Umbilical cord (tissue), 2 donors: ENCODE results near the gene PLA2G2F. TPM values are rescaled to one million over a fixed set of nuclear protein-coding genes. Genes with fewer than 3 reads are reported as not detected.

Source experiments
- DNase-seq: peaks from one replicate; pipeline ENCODE4 v3.0.0-alpha.2; 2015; ENCODE audit warnings: low spot score
- total RNA-seq: library from RNA; depleted of rRNA; stranded (reverse); fragments of >200 nt; gene quantifications from one replicate; pipeline ENCODE4 v1.2.3, GENCODE V29; 2014; ENCODE audit warnings: low replicate concordance; ENCODE audit not compliant: insufficient read depth

PLA2G2F gene
- total RNA-seq, 1 donor from 2014 or later: 1.2 TPM

- no peak for DNase-seq
Measured at GRCh38 chr1:20142001-20142710, 3.0 kb downstream of the PLA2G2F start.

DNA sequence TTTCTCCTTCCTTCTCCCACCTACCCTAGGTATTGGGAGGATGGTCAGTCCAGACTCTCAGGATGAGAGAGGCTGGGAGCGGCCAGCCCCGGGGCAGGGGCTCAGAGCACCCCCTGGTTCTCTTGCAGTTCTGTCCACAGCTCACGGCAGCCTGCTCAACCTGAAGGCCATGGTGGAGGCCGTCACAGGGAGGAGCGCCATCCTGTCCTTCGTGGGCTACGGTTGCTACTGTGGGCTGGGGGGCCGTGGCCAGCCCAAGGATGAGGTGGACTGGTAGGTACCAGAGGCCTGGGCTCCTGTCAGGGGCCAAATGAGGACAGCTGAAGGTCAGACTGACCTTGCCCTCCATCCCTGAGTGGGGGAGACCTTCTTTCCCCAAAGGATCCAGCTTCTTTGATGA, 4.2 kb downstream of the PLA2G2F start:
- no peak for DNase-seq

DNA sequence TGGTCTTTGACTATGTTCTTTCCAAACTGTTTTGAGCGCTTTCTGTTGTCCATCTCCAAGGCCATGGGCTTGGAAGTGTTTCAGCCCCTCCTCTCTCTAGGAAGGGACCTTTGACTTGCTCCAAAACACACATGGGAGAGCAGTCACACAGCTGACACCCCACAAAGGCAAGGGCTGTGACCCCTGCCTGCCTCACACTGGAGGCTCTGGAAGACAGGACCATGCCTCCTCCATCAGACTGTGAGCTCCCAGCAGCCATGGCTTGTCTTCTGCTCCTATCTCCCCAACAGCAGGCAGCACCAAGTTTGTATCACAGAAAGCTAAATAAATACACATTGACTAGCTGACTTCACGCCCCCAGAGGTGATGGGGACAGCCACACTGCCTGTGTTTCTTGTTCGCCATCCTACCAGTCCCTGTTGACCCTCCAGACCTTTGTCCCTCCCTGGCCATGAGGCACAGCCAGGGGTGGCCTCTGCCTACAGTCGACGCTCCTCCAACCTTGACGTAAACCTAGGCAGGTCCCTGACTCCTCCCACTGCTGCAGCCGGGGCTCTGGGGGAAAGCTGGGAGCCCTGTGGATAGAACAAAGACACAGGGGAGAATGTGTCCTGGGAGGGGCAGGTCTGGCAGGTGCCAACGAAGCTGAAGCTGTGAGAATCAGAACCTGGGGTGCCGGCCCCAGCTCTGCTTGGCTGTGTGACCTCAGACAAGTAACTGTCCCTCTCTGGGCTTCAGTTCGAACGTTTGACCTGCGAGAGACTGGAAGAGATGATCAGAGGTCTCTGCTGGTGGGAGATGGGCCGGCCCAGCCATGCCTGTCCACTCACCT, 4.8 kb downstream of the PLA2G2F start:
- DNase-seq: no peak

GRCh38 chr1:20147846-20148570, 8.9 kb downstream of the PLA2G2F start:
- DNase-seq: no peak

DNA sequence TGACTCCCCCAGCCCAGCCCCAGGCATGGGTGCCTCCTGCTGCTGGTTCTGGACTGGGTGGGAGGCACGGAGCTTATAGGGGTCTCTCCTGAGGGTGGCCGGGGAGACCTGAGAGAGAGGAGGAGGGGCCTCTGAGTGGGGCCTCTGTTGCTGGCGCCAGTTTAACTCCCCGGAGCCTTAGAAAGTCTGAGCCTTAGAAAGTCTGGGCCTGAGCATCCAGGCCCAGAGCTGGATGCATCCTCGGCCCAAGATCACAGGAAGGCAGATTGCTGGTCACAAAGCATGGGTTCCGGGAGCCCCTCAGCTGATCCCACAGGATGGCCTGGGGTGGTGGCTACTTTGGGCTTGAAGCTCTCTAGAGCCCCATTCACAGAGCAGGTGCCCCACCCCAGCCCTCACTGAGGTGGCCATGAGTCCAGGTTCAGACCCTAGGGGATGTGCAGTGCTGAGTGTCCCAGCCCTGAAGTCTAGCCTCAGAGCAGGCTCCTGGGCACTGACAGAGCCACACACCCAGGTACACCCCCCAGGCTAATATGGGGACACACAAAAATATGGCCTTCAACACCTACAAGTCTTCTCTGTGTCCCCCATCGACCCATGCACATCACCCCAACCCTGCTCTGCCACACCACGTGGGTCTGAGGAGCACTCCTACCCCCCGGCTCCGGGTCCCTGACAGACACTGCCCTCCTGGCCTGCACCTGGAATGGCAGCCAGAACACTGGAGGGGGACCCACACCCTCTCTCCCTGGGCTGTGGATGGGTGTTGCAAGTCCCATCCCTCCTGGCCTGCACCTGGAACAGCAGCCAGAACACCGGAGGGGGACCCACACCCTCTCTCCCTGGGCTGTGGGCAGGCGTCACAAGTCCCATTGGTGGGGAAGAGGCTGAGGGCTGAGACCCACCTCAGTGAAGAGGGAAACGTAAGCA, 9.7 kb downstream of the PLA2G2F start:
- DNase-seq: no peak

DNA sequence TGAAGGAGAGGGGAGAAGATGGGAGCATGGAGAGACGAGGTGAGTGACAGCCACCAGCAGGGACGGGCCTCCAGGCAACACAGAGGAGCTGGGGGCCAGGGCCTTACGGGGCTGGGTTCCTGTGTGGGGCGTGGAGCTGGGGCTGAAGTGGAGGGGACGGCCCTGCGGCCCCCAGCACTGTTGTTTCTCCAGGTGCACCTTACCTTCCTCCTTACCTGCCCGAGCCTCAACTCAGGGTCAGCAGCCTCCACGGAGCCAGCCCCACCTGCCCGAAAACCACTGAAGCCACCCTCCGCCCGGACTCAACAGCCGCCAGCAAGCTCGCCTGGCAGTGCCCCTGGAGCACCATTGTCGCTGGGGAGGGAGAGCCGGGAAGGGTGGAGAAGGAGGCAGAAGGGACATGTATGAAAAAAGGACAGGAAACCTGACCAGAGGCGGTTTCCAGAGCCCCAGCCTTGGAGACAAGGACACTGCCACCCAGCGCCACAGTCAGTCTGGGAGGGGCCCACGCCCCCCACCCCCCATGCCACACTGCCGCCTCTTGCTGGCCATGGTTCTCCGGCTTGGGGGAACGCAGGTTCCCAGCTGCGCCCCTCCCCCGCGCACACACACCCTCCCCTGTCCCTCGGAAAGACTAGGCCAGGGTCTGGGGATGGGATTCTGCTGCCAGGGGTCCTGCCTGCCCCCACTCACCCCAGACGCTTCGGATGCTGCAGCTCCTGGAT, 10.6 kb downstream of the PLA2G2F start:
- DNase-seq: no peak

- no peak for DNase-seq
Measured at GRCh38 chr1:20150326-20150705, 11.2 kb downstream of the PLA2G2F start.

DNA sequence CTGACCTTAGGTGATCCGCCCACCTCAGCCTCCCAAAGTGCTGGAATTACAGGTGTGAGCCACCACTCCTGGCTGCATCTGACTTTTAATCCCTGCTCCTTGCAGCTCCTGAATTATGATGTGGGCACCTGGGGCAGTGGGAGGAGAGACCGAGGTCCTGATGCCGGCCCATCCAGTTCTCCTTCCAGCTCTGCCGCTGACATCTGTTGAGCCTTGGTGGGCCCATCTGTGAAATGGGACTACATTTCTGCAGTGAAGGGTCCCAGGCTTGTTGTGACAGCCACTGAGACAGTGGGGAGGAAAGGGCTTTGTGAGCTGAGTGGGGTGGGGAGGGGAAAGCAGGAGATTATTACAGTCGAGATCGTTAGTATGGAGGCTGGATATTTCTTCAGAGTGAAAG, 11.8 kb downstream of the PLA2G2F start:
- DNase-seq: no peak

- DNase-seq: peak; percentile 81
Measured at GRCh38 chr1:20151906-20152598, 12.9 kb downstream of the PLA2G2F start.

DNA sequence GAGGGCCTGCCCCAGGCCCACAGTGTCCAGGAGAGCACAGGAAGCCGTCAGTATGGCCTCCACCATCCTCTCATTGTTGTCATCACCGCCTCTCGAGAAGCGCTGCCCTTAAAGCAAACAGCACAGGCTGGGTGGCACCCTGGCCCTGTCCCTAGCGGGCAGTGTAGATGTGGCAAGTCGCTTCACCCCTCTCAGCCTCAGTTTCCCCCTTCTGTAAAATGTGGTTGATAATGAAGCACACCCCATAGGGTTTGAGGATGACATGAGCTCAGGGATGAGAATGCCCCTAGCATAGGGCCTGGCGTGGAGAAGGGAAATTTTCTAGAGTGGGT, 13.4 kb downstream of the PLA2G2F start:
- no peak for DNase-seq

DNA sequence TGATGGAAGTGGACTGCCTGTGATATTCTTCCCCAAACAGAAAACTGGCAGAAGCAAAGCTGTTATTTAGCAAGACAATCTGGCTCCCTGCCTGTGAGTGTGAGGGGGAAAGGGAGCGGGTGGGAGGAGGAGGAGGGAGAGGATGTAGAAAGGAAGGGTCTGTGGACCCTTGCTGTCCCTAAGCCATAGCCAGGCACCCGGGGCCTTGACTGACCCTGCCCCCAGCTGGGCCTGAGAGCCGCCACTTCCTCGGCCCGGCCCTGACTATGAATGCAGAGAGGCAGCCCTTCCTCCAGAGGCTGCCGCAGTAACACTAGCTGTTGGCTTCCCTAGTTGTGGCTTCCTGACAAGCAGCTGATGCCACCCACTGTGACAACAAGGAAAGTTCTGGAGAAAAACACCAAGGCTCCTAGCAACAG, 13.9 kb downstream of the PLA2G2F start:
- DNase-seq: no peak

DNA sequence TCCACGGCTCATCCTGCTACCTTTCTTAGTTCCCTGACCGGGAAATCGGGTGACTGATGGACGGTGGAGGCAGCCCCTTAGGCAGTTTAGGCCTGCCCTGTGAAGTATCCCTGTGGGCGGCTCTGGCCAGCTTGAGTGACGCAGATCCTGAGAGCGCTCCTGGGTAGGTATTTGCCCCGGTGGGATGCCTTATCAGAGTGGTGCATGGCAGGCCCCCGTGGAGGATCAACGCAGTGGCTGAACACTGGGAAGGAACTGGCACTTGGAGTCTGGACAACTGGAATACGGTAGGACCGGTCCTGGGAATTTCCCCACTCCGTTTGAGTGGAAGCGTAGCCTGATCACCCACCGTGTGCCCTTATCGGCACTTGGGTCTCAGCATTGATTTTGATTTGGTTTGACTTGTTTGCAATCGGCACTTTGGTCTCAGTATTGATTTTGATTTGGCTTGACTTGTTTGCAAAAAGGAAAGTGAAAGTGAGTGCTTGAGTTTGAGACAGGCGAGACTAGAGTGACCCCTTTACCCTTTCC, 15.2 kb downstream of the PLA2G2F start:
- no peak for DNase-seq

GRCh38 chr1:20158358-20159070, 19.4 kb downstream of the PLA2G2F start:
- DNase-seq: no peak

- DNase-seq: no peak
Measured at GRCh38 chr1:20160034-20160433, 20.9 kb downstream of the PLA2G2F start.

- peak; percentile 56 for DNase-seq
Measured at GRCh38 chr1:20164694-20165202, 25.6 kb downstream of the PLA2G2F start.

DNA sequence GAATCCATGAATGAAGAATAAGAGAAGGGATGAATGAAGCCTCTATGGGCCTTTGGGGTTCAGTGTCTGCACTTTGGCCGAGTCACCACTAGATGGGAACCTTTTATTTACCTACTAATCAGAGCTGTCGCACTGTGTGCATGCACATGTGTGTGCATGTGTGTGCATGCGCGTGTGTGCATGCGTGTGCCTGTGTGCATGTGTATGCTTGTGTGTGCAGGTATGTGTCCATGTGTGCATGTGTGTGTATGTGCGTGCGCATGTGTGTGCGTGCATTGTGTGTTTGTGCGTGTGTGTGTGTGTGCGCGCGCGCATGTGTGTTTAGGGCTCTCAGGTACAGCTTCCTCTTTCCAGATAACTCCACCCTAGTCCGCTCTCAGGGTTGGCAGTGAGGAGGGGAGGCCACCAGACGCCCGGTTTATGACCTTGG, 26.4 kb downstream of the PLA2G2F start:
- no peak for DNase-seq

- DNase-seq: no peak
Measured at GRCh38 chr1:20166051-20166450, 26.9 kb downstream of the PLA2G2F start.

DNA sequence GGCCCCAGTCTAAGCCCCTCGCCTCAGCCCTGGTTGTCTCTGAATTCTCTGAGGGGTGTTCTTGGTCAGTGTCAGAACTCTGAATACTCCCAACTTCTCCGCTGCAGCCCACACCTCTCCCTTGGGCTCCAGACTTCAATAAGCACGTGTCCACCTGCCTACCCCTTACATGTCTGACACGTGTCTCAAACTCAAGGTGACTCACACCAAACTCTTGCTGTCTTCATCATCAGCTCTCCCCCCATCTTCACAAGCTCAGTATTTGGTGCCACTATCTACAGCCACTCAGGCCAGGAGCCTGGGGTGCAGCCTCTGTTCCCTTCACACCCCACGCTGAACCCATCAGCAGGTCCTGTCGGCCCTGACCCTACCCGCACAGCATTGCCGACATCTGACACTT, 28.0 kb downstream of the PLA2G2F start:
- no peak for DNase-seq
